ENCODE measurements around the gene HAL. TPM values are rescaled to one million over a fixed set of nuclear protein-coding genes. Genes with fewer than 3 reads are reported as not detected.

HAL gene
- total and polyA plus RNA-seq, 2 experiments from 2014 or later = 0.91 to 1.3 TPM

- Histone ChIP-seq H4K20me1 (ENCODE audit: insufficient read depth, poor library complexity, severe bottlenecking) (no peaks in the 10 kb centered on the region), H3K27me3 (no peaks in the 10 kb centered on the region), H3K36me3 (replicated peaks; ENCODE audit: insufficient read depth, low read depth) (no peaks in the 10 kb centered on the region), H3K4me2 (no peak overlapping the region), H3K79me2 (no peaks in the 10 kb centered on the region), H3K4me1 (ENCODE audit: insufficient read depth) (no peaks in the 10 kb centered on the region), H3K9me3 (ENCODE audit: low read depth) (no peaks in the 10 kb centered on the region), H3K4me3 (no peak overlapping the region), H3K27ac (peak overlapping the region; percentile 42), H3K9me2 (replicated peaks; ENCODE audit: insufficient read depth) (no peaks in the 10 kb centered on the region), H2AFZ (no peak overlapping the region)
- WGBS (ENCODE audit: low lambda C conversion rate, missing lambda C conversion rate) = 97% methylated on average over 28 of the region's 29 CpGs
- no peak for TF ChIP-seq EZH2 (IDR thresholded peaks at IDR 0.05; ENCODE audit: borderline replicate concordance)
- no peak for TF ChIP-seq CTCF (IDR thresholded peaks at IDR 0.05; ENCODE audit: poor library complexity)
- no peak for TF ChIP-seq EZH2phosphoT487 (IDR thresholded peaks at IDR 0.05; ENCODE audit: low read depth, severe bottlenecking, unreplicated experiment)
- no peak for DNase-seq (ENCODE audit: low spot score)
Observed at GRCh38 chr12:95995238-95996031, 709 bp downstream of the HAL start.

GRCh38 chr12:95994476-95994875 lies 1.7 kb downstream of the HAL start:
- Histone ChIP-seq H3K4me2 (no peak overlapping the region), H3K9me3 (ENCODE audit: low read depth) (no peaks in the 10 kb centered on the region), H3K4me3 (no peak overlapping the region), H3K36me3 (replicated peaks; ENCODE audit: insufficient read depth, low read depth) (no peaks in the 10 kb centered on the region), H3K9me2 (replicated peaks; ENCODE audit: insufficient read depth) (no peaks in the 10 kb centered on the region), H4K20me1 (ENCODE audit: insufficient read depth, poor library complexity, severe bottlenecking) (no peaks in the 10 kb centered on the region), H3K4me1 (ENCODE audit: insufficient read depth) (no peaks in the 10 kb centered on the region), H3K79me2 (no peaks in the 10 kb centered on the region), H2AFZ (no peak overlapping the region), H3K27me3 (no peaks in the 10 kb centered on the region), H3K27ac (no peak overlapping the region)
- no peak for DNase-seq (ENCODE audit: low spot score)
- TF ChIP-seq EZH2 (IDR thresholded peaks at IDR 0.05; ENCODE audit: borderline replicate concordance) = no peak
- no peak for TF ChIP-seq CTCF (IDR thresholded peaks at IDR 0.05; ENCODE audit: poor library complexity)
- no peak for TF ChIP-seq EZH2phosphoT487 (IDR thresholded peaks at IDR 0.05; ENCODE audit: low read depth, severe bottlenecking, unreplicated experiment)
- 92% methylated on average over 5 of the region's 5 CpGs for WGBS (ENCODE audit: low lambda C conversion rate, missing lambda C conversion rate)

GRCh38 chr12:95993907-95994306 lies 2.2 kb downstream of the HAL start:
- Histone ChIP-seq H4K20me1 (ENCODE audit: insufficient read depth, poor library complexity, severe bottlenecking) (no peaks in the 10 kb centered on the region), H2AFZ (no peak overlapping the region), H3K4me1 (ENCODE audit: insufficient read depth) (no peaks in the 10 kb centered on the region), H3K27me3 (no peaks in the 10 kb centered on the region), H3K9me2 (replicated peaks; ENCODE audit: insufficient read depth) (no peaks in the 10 kb centered on the region), H3K4me3 (no peak overlapping the region), H3K36me3 (replicated peaks; ENCODE audit: insufficient read depth, low read depth) (no peaks in the 10 kb centered on the region), H3K27ac (no peak overlapping the region), H3K4me2 (no peak overlapping the region), H3K79me2 (no peaks in the 10 kb centered on the region), H3K9me3 (ENCODE audit: low read depth) (no peaks in the 10 kb centered on the region)
- DNase-seq (ENCODE audit: low spot score) = no peak
- 88% methylated on average over 7 of the region's 7 CpGs for WGBS (ENCODE audit: low lambda C conversion rate, missing lambda C conversion rate)
- TF ChIP-seq CTCF (IDR thresholded peaks at IDR 0.05; ENCODE audit: poor library complexity) (no peak), EZH2 (IDR thresholded peaks at IDR 0.05; ENCODE audit: borderline replicate concordance) (no peak), EZH2phosphoT487 (IDR thresholded peaks at IDR 0.05; ENCODE audit: low read depth, severe bottlenecking, unreplicated experiment) (no peak)
